Psoas muscle (tissue), 8 donors: Measurements from ENCODE around the gene PTK6. TPM values are rescaled to one million over a fixed set of nuclear protein-coding genes. Genes with fewer than 3 reads are reported as not detected.
A peak's percentile ranks its signal among the peaks of the same experiment; 100 is the strongest.

Experiments
- ATAC-seq, 4 donors: fragments of 200-7000 bp; cut with Tn5 transposase; one replicate each; pipeline ENCODE4 v1.9.1; 2020; ENCODE audit warnings: moderate library complexity in 3 of 4, mild to moderate bottlenecking in 2 of 4
- DNase-seq, 2 donors: peaks; one replicate each; pipeline ENCODE4 v3.0.0-alpha.2; 2020
- H3K27ac ChIP-seq: fragments of 200-600 bp; one replicate; pipeline ENCODE4 v1.8.0; 2022
- H3K27me3 ChIP-seq, 3 donors: fragments of 200-600 bp in 1 of 3; one replicate each; pipeline versions ENCODE4 v1.6.1 to v1.8.0; 2013 to 2022; ENCODE audit warnings: low read length in 2 of 3, mild to moderate bottlenecking in 2 of 3, moderate library complexity in 1 of 3; ENCODE audit not compliant: insufficient read depth in 3 of 3
- H3K36me3 ChIP-seq, 2 donors: fragments of 200-600 bp in 1 of 2; one replicate each; pipeline versions ENCODE4 v1.6.1 to v1.8.0; 2013 to 2022; ENCODE audit warnings: low read depth in 1 of 2, mild to moderate bottlenecking in 1 of 2, moderate library complexity in 1 of 2; ENCODE audit not compliant: insufficient read depth in 1 of 2
- H3K4me1 ChIP-seq: fragments of 200-600 bp; one replicate; pipeline ENCODE4 v1.8.0; 2022
- H3K4me3 ChIP-seq: fragments of 200-600 bp; one replicate; pipeline ENCODE4 v1.8.0; 2022; ENCODE audit warnings: mild to moderate bottlenecking
- H3K9me3 ChIP-seq: fragments of 200-600 bp; one replicate; pipeline ENCODE4 v1.8.0; 2022
- CTCF ChIP-seq: fragments of 200-600 bp; IDR thresholded peaks from one replicate; pipeline ENCODE4 v1.8.0; 2022; ENCODE audit warnings: antibody characterized with exemption
- WGBS, 3 donors: extraction: QIAGEN DNeasy Blood & Tissue Kit; methylation state at CpG; one replicate each; pipeline versions ENCODE4 v1.1.6 to v1.1.7; 2013; 5-methylcytosine and 5-hydroxymethylcytosine counted together
- intact Hi-C, 2 donors: fragments of 100-400 bp; cut with DNase I; formaldehyde crosslinking; loops; one replicate each; pipeline versions ENCODE4 v1.11.0 to v1.14.2; 2022
- polyA plus RNA-seq, 3 donors: library from polyadenylated mRNA; stranded (reverse); fragments of 200-250 nt; gene quantifications; one replicate each; pipeline ENCODE4 v1.2.3, GENCODE V29; 2013
- total RNA-seq, 4 donors: library from RNA; stranded (reverse); fragmentation: NEBNext Ultra II Directional in 2 of 4; extraction: Animal tissue kit (Norgen Biotek cat#: 25700) in 2 of 4; gene quantifications; one replicate each; pipeline versions ENCODE4 v1.2.1 to v1.2.4, GENCODE V29; 2021 to 2023
- donor health status: healthy with polysubstance abuse.
- donor health status: DM: no; HTN: no; CAD: no; lungs with moderate emphysema.
- donor health status: Bipolar disorder and iron deficiency.
- donor health status: healthy.
- donor health status: DM: yes; HTN: yes; CAD: no.
- donor health status: DM: no; HTN: no; CAD: no.
- donor health status: DM: no; HTN: no; CAD: no.
- donor health status: DM: yes; HTN: yes; CAD: no.

Gene PTK6
- total and polyA plus RNA-seq, 7 donors, result 0.04 to 0.06 (median 0.04) TPM; not detected in 4

- Histone ChIP-seq H3K27me3 (no peaks in the 10 kb centered on the region), H3K9me3 (peaks cover 12% of the 10 kb centered on the region), H3K36me3 (no peaks in the 10 kb centered on the region), H3K27ac (peak overlapping the region; percentile 81), H3K4me3 (no peak overlapping the region), H3K4me1 (peaks cover 13% of the 10 kb centered on the region)
- peak in 1 of 2 donors; percentile 57 for DNase-seq
- TF ChIP-seq CTCF, result no peak
- ATAC-seq, result peak; percentile 92 to 95 (median 94)
- intact Hi-C loops, result no loop called here
- WGBS, 3 donors, result 34 to 66% (median 35%) methylated on average over 9 of the region's 9 CpGs
Measured at GRCh38 chr20:63509088-63509564, 28.1 kb downstream of the PTK6 start.

GRCh38 chr20:63508072-63508768 is 29.0 kb downstream of the PTK6 start:
- DNase-seq (peak in 1 of 2 donors; percentile 15), ATAC-seq (peak in 1 of 4 donors; percentile 11)
- 85 to 89% (median 87%) methylated on average over 33 of the region's 33 CpGs for WGBS, 3 donors

GRCh38 chr20:63507083-63507743 is 30.0 kb downstream of the PTK6 start:
- DNase-seq (peak in 1 of 2 donors; percentile 44), ATAC-seq (no peak)
- WGBS, 3 donors, result 90 to 94% (median 93%) methylated on average over 30 of the region's 30 CpGs
- no peak overlapping the region for H3K27ac ChIP-seq
- peaks cover 12% of the 10 kb centered on the region for H3K9me3 ChIP-seq
- H3K36me3 ChIP-seq, result no peaks in the 10 kb centered on the region
- no peak overlapping the region for H3K4me3 ChIP-seq
- peaks cover 19% of the 10 kb centered on the region for H3K4me1 ChIP-seq
- TF ChIP-seq CTCF, result no peak
- intact Hi-C loops, result no loop called here
- H3K27me3 ChIP-seq, result no peaks in the 10 kb centered on the region

More at GRCh38 chr20:63508072-63508768, 29.0 kb downstream of the PTK6 start:
- H3K27me3 ChIP-seq, result no peaks in the 10 kb centered on the region
- H3K4me3 ChIP-seq, result no peak overlapping the region
- TF ChIP-seq CTCF, result no peak
- H3K4me1 ChIP-seq, result peaks cover 13% of the 10 kb centered on the region
- peak overlapping the region; percentile 81 for H3K27ac ChIP-seq
- no peaks in the 10 kb centered on the region for H3K36me3 ChIP-seq
- peaks cover 12% of the 10 kb centered on the region for H3K9me3 ChIP-seq
- intact Hi-C loops, result no loop called here

- 79 to 86% (median 85%) methylated on average over 12 of the region's 12 CpGs for WGBS, 3 donors
- Histone ChIP-seq H3K27ac (no peak overlapping the region), H3K36me3 (no peaks in the 10 kb centered on the region), H3K27me3 (no peaks in the 10 kb centered on the region), H3K4me1 (peaks cover 31% of the 10 kb centered on the region), H3K4me3 (no peak overlapping the region), H3K9me3 (peaks cover 12% of the 10 kb centered on the region)
- no peak for TF ChIP-seq CTCF
- intact Hi-C loops, result no loop called here
- DNase-seq (peak in 1 of 2 donors; percentile 25), ATAC-seq (no peak)
Measured at GRCh38 chr20:63505723-63506122, 31.5 kb downstream of the PTK6 start.
